LNCaP clone FGC (cell line): ENCODE data around the gene TBCCD1.

Experiments
- DNase-seq: peaks from one replicate; pipeline ENCODE4 v3.0.0-alpha.2; 2011; ENCODE audit warnings: low read depth
- H3K4me3 ChIP-seq: 2 replicates; pipeline ENCODE4 v1.5.1; 2011; ENCODE audit warnings: mild to moderate bottlenecking, low read depth, low read length, control low read depth
- CTCF ChIP-seq: IDR thresholded peaks from 2 replicates; pipeline ENCODE4 v1.5.1; 2012; ENCODE audit warnings: mild to moderate bottlenecking; ENCODE audit not compliant: control insufficient read depth, insufficient read depth; ENCODE audit errors: extremely low read depth

TBCCD1 gene

GRCh38 chr3:186497608-186498007 is 69.5 kb downstream of the TBCCD1 start:
- TF ChIP-seq CTCF, result no peak
- DNase-seq, result no peak
- H3K4me3 ChIP-seq, result no peak overlapping the region

GRCh38 chr3:186496635-186497034 is 70.5 kb downstream of the TBCCD1 start:
- no peak for DNase-seq
- H3K4me3 ChIP-seq, result no peak overlapping the region
- TF ChIP-seq CTCF, result no peak
